Fibroblast of lung (primary cell): ENCODE results near the gene TLR10.

ENCODE experiments used
- EZH2 ChIP-seq: IDR thresholded peaks from 2 replicates; pipeline ENCODE4 v1.5.1; 2012; ENCODE audit warnings: low read length, control low read depth, mild to moderate bottlenecking; ENCODE audit errors: missing control alignments
- TF ChIP-seq, protein P1 (sequence below), 2 donors: IDR thresholded peaks in 1 of 2; conservative IDR thresholded peaks in 1 of 2; 1 replicate in 1 of 2; 2 replicates in 1 of 2; pipeline ENCODE4 v1.5.1; 2011 to 2012; ENCODE audit warnings: low read length in 2 of 2, control low read depth in 1 of 2, inconsistent platforms in 1 of 2, low read depth in 1 of 2, mild to moderate bottlenecking in 1 of 2

DNA sequence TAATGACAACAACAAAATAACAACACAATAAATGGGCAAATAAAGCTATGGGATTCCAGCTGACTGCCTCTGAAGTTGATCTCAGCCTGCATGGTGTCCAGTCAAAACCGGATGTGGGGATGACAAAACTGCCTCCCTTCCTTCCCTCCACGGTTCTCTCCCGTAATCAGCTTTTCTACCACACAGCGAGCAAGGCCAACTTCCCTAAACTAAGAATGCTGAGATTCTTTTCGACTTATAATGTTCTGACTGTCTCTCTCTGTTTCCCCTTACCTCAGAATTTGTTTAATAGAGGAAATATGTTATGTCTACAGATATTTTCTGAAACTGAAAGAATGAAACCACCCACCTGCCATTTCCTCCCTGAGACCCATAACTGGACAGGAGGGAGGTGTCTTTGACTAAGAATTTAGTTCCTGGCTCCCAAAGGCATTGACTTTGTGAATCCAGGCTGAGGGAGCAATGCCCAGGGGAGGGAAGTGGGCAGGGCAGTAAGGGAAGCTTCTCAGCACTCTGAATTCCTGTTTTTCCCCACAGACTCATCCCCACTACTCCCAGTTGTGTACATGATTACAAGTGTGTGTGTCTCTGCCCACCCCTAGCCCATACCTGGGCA is 22.8 kb upstream of the TLR10 start:
- no peak for TF ChIP-seq EZH2
- TF ChIP-seq, protein P1, sequence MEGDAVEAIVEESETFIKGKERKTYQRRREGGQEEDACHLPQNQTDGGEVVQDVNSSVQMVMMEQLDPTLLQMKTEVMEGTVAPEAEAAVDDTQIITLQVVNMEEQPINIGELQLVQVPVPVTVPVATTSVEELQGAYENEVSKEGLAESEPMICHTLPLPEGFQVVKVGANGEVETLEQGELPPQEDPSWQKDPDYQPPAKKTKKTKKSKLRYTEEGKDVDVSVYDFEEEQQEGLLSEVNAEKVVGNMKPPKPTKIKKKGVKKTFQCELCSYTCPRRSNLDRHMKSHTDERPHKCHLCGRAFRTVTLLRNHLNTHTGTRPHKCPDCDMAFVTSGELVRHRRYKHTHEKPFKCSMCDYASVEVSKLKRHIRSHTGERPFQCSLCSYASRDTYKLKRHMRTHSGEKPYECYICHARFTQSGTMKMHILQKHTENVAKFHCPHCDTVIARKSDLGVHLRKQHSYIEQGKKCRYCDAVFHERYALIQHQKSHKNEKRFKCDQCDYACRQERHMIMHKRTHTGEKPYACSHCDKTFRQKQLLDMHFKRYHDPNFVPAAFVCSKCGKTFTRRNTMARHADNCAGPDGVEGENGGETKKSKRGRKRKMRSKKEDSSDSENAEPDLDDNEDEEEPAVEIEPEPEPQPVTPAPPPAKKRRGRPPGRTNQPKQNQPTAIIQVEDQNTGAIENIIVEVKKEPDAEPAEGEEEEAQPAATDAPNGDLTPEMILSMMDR (conservative IDR thresholded peaks at IDR 0.05 in 1 of 2, IDR thresholded peaks at IDR 0.05 in 1 of 2; ENCODE audit: low read depth in 1 of 2, low read length in 2 of 2), result no peak
